Activated CD4-positive, alpha-beta T cell treated with anti-CD3 and anti-CD28 coated beads for 4 hours (primary cell): ENCODE results near the gene MC1R.
"Not testable (repeated sequence)": the region's sequence is repeated elsewhere in the genome, so short reads cannot be mapped to it uniquely, and the experiment has no call there.

ENCODE experiments used
- DNase-seq, 2 donors: peaks; one replicate each; pipeline ENCODE4 v3.0.0-alpha.2; 2020

Gene MC1R

GRCh38 chr16:89964201-89964600, 45.5 kb downstream of the MC1R start:
- no peak for DNase-seq

- no peak for DNase-seq
These were observed 47.0 kb downstream of the MC1R start for GRCh38 chr16:89965447-89966225.

- DNase-seq: no peak
These were observed 48.1 kb downstream of the MC1R start for GRCh38 chr16:89966756-89967155.

- not testable (repeated sequence) for DNase-seq
These were observed 48.8 kb downstream of the MC1R start for GRCh38 chr16:89967436-89967835.

- not testable (repeated sequence) for DNase-seq
These were observed 49.4 kb downstream of the MC1R start for GRCh38 chr16:89968074-89968473.

GRCh38 chr16:89969741-89970410, 51.2 kb downstream of the MC1R start:
- no peak for DNase-seq
